Caco-2 (cell line): ENCODE data around the gene ZNF235. TPM values are rescaled to one million over a fixed set of nuclear protein-coding genes. Genes with fewer than 3 reads are reported as not detected.

Source experiments
- Bru-seq: library from RNA; stranded (reverse); fragments of 400-500 nt; gene quantifications from one replicate; lab custom pipeline; 2021; lab: Mats Ljungman, UMichigan
- BruChase-seq, 2 experiments: library from RNA; stranded (reverse); fragments of 400-500 nt; gene quantifications; one replicate each; lab custom pipeline; 2021; lab: Mats Ljungman, UMichigan
- BruUV-seq: library from RNA; stranded (reverse); fragments of 400-500 nt; replicated peaks from 2 replicates; lab custom pipeline; 2021; lab: Mats Ljungman, UMichigan
- CTCF ChIA-PET: fragments of 300-600 bp; sonication (Branson Sonifier 250); formaldehyde crosslinking; loops from one replicate; lab custom pipeline; 2022; ENCODE audit warnings: antibody characterized with exemption; lab: Charles Lee
- POLR2A ChIA-PET: fragments of 300-600 bp; sonication (Branson Sonifier 250); formaldehyde crosslinking; loops from one replicate; lab custom pipeline; 2022; ENCODE audit warnings: antibody characterized with exemption; lab: Charles Lee
- DNase-seq, 2 experiments: peaks; one replicate each; pipeline versions ENCODE4 v3.0.0 to v3.0.0-alpha.2; 2020 to 2022
- H3K27me3 ChIP-seq: replicated peaks from 2 replicates; pipeline ENCODE4 v1.6.0; 2011; ENCODE audit warnings: low read length; ENCODE audit not compliant: control insufficient read depth, insufficient read depth
- H3K36me3 ChIP-seq: 2 replicates; pipeline ENCODE4 v1.5.1; 2011; ENCODE audit warnings: low read length; ENCODE audit not compliant: control insufficient read depth, insufficient read depth
- H3K4me1 ChIP-seq: fragments of 250-450 bp; sonication (Bioruptor Pico); 2 replicates; pipeline ENCODE4 v1.5.1; 2020; ENCODE audit warnings: mild to moderate bottlenecking
- H3K4me3 ChIP-seq: 2 replicates; pipeline ENCODE4 v1.5.1; 2011; ENCODE audit warnings: low read depth, mild to moderate bottlenecking, control low read depth, low read length
- H3K9me3 ChIP-seq: fragments of 250-450 bp; sonication (Bioruptor Pico); 2 replicates; pipeline ENCODE4 v1.5.1; 2020; ENCODE audit warnings: mild to moderate bottlenecking, moderate library complexity
- H3K27ac Mint-ChIP-seq: one replicate; pipeline ENCODE4 v1.8.0; 2022; ENCODE audit warnings: mixed read lengths; ENCODE audit not compliant: unreplicated experiment
- H3K27me3 Mint-ChIP-seq: one replicate; pipeline ENCODE4 v1.8.0; 2022; ENCODE audit warnings: mixed read lengths; ENCODE audit not compliant: insufficient read depth, unreplicated experiment
- H3K36me3 Mint-ChIP-seq: one replicate; pipeline ENCODE4 v1.8.0; 2022; ENCODE audit warnings: mild to moderate bottlenecking, mixed read lengths; ENCODE audit not compliant: insufficient read depth, unreplicated experiment
- H3K4me1 Mint-ChIP-seq: one replicate; pipeline ENCODE4 v1.8.0; 2022; ENCODE audit warnings: low read depth, mixed read lengths; ENCODE audit not compliant: unreplicated experiment
- H3K4me3 Mint-ChIP-seq: one replicate; pipeline ENCODE4 v1.8.0; 2022; ENCODE audit warnings: mild to moderate bottlenecking, moderate library complexity, mixed read lengths; ENCODE audit not compliant: unreplicated experiment
- H3K9me3 Mint-ChIP-seq: one replicate; pipeline ENCODE4 v1.8.0; 2022; ENCODE audit warnings: mixed read lengths; ENCODE audit not compliant: unreplicated experiment
- intact Hi-C: fragments of 100-400 bp; cut with micrococcal nuclease; formaldehyde crosslinking; loops from one replicate; pipeline ENCODE4 v1.10.0; 2022; ENCODE audit not compliant: unreplicated experiment
- long read RNA-seq: library from polyadenylated mRNA; stranded (forward); transcript quantifications from one replicate; pipeline ENCODE4 v2.0.0, GENCODE V29; 2022
- total RNA-seq: library from RNA; stranded (reverse); gene quantifications from 2 replicates; pipeline ENCODE4 v1.2.3, GENCODE V29; 2022
- TF ChIP-seq, protein P1 (sequence below), 2 experiments: fragments of 200-600 bp in 1 of 2; IDR thresholded peaks; 1 replicate in 1 of 2; 2 replicates in 1 of 2; pipeline versions ENCODE4 v1.5.1 to v1.8.0; 2011 to 2022; ENCODE audit warnings: antibody characterized with exemption in 1 of 2, control low read depth in 1 of 2, inconsistent platforms in 1 of 2, low read depth in 1 of 2, low read length in 1 of 2, mild to moderate bottlenecking in 1 of 2, moderate library complexity in 1 of 2; ENCODE audit not compliant: insufficient read depth in 1 of 2, severe bottlenecking in 1 of 2, unreplicated experiment in 1 of 2

Gene ZNF235
- total RNA-seq, result 9.2 and 9.5 TPM in 2 replicates
- Bru-seq, nascent RNA, result percentile 65 among the genes with signal in this experiment
- BruChase-seq, experiment 1, labeled RNA remaining after a 2-hour chase, result percentile 76 among the genes with signal in this experiment
- percentile 66 among the genes with signal in this experiment for BruChase-seq, experiment 2, labeled RNA remaining after a 6-hour chase
- long read RNA-seq, full-length matches to known transcripts, result 10 of 12 reads
- long read RNA-seq, partial matches to known transcripts, result 0 of 12 reads
- long read RNA-seq, other reads (novel, unspliced or antisense), result 2 of 12 reads

DNA sequence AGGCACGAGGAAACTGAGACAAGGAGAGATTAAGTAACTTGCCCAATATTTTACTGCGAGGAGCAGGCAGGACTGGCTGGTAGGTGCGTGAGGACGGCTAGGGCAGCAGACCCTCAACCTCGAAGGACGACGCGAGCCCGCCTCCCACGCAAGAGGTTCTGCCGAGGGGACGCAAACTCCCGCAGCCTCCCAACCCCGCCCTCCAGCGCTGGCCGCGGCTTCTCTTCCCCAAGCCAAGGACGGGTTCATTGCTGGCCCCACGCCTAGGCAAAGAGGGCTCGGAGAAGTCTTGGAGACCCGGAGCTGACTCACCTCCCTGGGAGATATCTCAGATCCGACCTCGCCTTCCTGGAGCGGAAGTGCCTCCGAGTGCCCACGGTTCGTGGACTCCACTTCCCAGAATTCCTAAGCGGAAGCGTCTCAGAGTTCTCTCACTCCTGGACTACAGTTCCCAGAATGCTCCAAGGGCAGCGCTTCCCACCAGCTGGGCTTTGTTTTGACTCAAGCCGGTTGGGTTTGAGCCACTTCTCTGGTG is at the start of gene ZNF235:
ZNF235 (minus strand) TSS at position 367 of the 535 bp plus-strand sequence. CDS start 1,621 bp downstream, outside the sequence.
- CTCF ChIA-PET, result interaction anchor here (0.6 kb wide), 1 partner anchor 92 kb away, joined by 7 read pairs; the partner anchor contains the start of gene ZNF227
- POLR2A ChIA-PET, result interaction anchor here (0.5 to 1.5 kb wide), 4 partner anchors 45 to 772 kb away, joined by 3 to 5 read pairs (median 4); partner anchors contain the start of genes ZNF180, ZNF226 and ZNF575
- intact Hi-C loops, result loop anchor here (1.0 kb wide), 4 partner anchors 45 to 191 kb away; partner anchors contain the start of genes ZNF112, ZNF225, ZNF227 and ZNF233
- Mint-ChIP-seq H3K9me3 (peaks cover 14% of the 10 kb centered on the region), H3K27ac (peak within 1 kb of the TSS; percentile 60), H3K4me1 (no peaks in the 10 kb centered on the region), H3K27me3 (no peaks in the 10 kb centered on the region), H3K36me3 (peaks cover 20% of the 10 kb centered on the region), H3K4me3 (peak within 1 kb of the TSS; percentile 84)
- DNase-seq, result peak; percentile 90 to 93
- Histone ChIP-seq H3K4me3 (peak within 1 kb of the TSS; percentile 75), H3K27me3 (no peaks in the 10 kb centered on the region), H3K36me3 (no peaks in the 10 kb centered on the region), H3K4me1 (peaks cover 6% of the 10 kb centered on the region; the same call in 1 of the 2 replicates), H3K9me3 (0 out of 2 replicates have a peak, but pooled peaks cover 3% of the 10 kb centered on the region)
- BruUV-seq, result no TSS peak
- TF ChIP-seq, protein P1, sequence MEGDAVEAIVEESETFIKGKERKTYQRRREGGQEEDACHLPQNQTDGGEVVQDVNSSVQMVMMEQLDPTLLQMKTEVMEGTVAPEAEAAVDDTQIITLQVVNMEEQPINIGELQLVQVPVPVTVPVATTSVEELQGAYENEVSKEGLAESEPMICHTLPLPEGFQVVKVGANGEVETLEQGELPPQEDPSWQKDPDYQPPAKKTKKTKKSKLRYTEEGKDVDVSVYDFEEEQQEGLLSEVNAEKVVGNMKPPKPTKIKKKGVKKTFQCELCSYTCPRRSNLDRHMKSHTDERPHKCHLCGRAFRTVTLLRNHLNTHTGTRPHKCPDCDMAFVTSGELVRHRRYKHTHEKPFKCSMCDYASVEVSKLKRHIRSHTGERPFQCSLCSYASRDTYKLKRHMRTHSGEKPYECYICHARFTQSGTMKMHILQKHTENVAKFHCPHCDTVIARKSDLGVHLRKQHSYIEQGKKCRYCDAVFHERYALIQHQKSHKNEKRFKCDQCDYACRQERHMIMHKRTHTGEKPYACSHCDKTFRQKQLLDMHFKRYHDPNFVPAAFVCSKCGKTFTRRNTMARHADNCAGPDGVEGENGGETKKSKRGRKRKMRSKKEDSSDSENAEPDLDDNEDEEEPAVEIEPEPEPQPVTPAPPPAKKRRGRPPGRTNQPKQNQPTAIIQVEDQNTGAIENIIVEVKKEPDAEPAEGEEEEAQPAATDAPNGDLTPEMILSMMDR (IDR thresholded peaks at IDR 0.05; ENCODE audit: insufficient read depth in 1 of 2, low read depth in 1 of 2, low read length in 1 of 2, severe bottlenecking in 1 of 2, unreplicated experiment in 1 of 2), result no peak

DNA sequence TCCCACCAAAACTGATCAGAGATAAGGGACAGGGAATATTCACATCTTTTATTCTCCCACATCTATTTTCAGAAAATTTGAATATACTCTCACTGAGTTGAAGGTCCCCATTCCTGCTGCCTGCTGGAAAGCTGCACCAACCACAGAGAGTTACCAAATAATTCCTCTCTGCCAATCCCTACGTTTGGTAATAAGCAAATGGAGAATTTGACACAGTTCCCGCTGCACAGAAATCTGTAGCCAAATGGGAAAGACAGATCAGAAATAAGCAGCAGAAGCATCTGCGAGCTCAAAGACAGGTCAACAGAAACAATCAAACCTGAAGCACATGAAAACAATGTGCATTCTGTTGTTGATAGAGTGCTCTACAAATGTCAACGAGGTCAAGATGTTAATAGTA is 41.7 kb upstream of the ZNF235 start:
- intact Hi-C loops, result no loop called here
- Mint-ChIP-seq H3K36me3 (no peaks in the 10 kb centered on the region), H3K9me3 (peaks cover 26% of the 10 kb centered on the region), H3K4me1 (no peaks in the 10 kb centered on the region), H3K27ac (no peak overlapping the region), H3K27me3 (no peaks in the 10 kb centered on the region), H3K4me3 (no peak overlapping the region)
- TF ChIP-seq, protein P1 (IDR thresholded peaks at IDR 0.05; ENCODE audit: insufficient read depth in 1 of 2, low read depth in 1 of 2, low read length in 1 of 2, severe bottlenecking in 1 of 2, unreplicated experiment in 1 of 2), result no peak
- peaks cover 9% of the 10 kb centered on the region for H3K9me3 ChIP-seq
- CTCF ChIA-PET, result no interaction called here
- POLR2A ChIA-PET, result no interaction called here
- no peak overlapping the region for H3K4me3 ChIP-seq
- no peaks in the 10 kb centered on the region for H3K27me3 ChIP-seq
- no peak for DNase-seq
- no peaks in the 10 kb centered on the region for H3K4me1 ChIP-seq
- no TSS peak for BruUV-seq
- no peaks in the 10 kb centered on the region for H3K36me3 ChIP-seq

DNA sequence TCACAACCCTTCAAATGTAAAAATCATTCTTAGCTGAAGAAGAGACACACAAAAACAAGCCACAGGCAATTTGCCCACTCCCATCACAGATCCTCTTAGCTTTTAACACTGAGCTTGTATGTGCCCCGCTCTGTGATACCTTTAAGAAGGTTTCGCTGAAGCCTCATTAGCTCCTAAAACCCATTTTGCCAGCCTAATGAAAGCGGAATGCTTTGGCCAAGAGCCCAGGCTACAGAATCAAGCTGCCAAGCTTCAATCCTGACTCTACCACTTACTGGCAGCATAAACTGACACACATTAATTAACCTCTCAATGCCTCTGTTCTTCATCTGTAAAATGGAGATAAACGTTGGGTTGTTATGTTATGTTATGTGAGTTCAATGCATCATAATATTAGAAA is 41.1 kb upstream of the ZNF235 start:
- no peaks in the 10 kb centered on the region for H3K27me3 ChIP-seq
- DNase-seq, result no peak
- TF ChIP-seq, protein P1 (IDR thresholded peaks at IDR 0.05; ENCODE audit: insufficient read depth in 1 of 2, low read depth in 1 of 2, low read length in 1 of 2, severe bottlenecking in 1 of 2, unreplicated experiment in 1 of 2), result no peak
- intact Hi-C loops, result no loop called here
- H3K9me3 ChIP-seq, result peaks cover 8% of the 10 kb centered on the region
- ChIA-PET POLR2A (no interaction called here), CTCF (no interaction called here)
- Mint-ChIP-seq H3K27me3 (no peaks in the 10 kb centered on the region), H3K9me3 (peaks cover 29% of the 10 kb centered on the region), H3K36me3 (peaks cover under 1% of the 10 kb centered on the region), H3K4me3 (no peak overlapping the region), H3K4me1 (no peaks in the 10 kb centered on the region), H3K27ac (no peak overlapping the region)
- H3K36me3 ChIP-seq, result no peaks in the 10 kb centered on the region
- no peaks in the 10 kb centered on the region for H3K4me1 ChIP-seq
- no TSS peak for BruUV-seq
- H3K4me3 ChIP-seq, result no peak overlapping the region
